IPS DF 6.9 (cell line): Measurements from ENCODE around the gene RNASEL.

Experiments used
- DNase-seq: peaks from one replicate; pipeline ENCODE4 v3.0.0-alpha.2; 2013; ENCODE audit warnings: low read depth, low spot score
- H3K27ac ChIP-seq: one replicate; pipeline ENCODE4 v1.5.1; 2013; ENCODE audit warnings: low read length, control low read depth
- H3K27me3 ChIP-seq: 2 replicates; pipeline ENCODE4 v1.6.1; 2013; ENCODE audit warnings: mild to moderate bottlenecking, low read length; ENCODE audit not compliant: control insufficient read depth, insufficient read depth
- H3K36me3 ChIP-seq: 2 replicates; pipeline ENCODE4 v1.6.1; 2013; ENCODE audit warnings: low read length; ENCODE audit not compliant: control insufficient read depth, insufficient read depth
- H3K4me1 ChIP-seq: 2 replicates; pipeline ENCODE4 v1.6.1; 2013; ENCODE audit warnings: low read length; ENCODE audit not compliant: control insufficient read depth, insufficient read depth
- H3K4me3 ChIP-seq: 2 replicates; pipeline ENCODE4 v1.5.1; 2013; ENCODE audit warnings: mild to moderate bottlenecking, low read length
- H3K9me3 ChIP-seq: 2 replicates; pipeline ENCODE4 v1.6.1; 2013; ENCODE audit warnings: low read length, inconsistent platforms; ENCODE audit not compliant: control insufficient read depth, insufficient read depth
- WGBS: extraction: QIAGEN DNeasy Blood & Tissue Kit; methylation state at CpG from one replicate; pipeline ENCODE4 v1.1.7; 2013; ENCODE audit warnings: mixed read lengths, missing lambda C conversion rate; ENCODE audit not compliant: insufficient read length, insufficient coverage; 5-methylcytosine and 5-hydroxymethylcytosine counted together

The RNASEL gene

DNA sequence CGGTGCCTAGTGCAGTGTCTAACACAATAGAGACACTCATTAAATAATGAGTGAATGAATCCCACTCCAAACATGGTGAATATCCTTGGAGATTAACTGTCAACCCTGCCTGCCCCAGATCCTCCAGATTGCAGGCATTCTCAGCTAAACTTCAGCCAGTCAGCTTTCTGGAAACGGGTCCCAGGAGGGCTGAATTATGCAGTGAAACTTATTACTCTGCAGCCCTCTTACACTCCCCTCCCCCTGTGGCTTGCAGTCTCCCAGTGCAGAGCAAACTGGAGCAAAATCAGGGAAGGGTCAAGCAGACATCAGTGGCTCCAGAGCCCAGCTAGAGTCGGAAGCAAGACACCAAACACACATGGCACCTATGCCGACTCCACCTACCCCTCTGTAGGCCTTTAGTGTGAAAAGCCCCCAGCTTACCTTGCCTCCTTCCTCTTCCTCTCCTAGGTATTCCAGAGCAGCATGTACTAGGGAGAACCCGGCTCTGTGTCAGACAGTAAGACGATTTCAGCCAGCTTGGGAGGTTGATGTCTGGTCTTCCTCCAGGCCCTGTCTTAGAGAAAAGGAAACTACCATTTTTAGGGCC is 21.6 kb upstream of the RNASEL start:
- Histone ChIP-seq H3K27me3 (peaks cover 5% of the 10 kb centered on the region; the same call in 1 of the 2 replicates), H3K36me3 (no peaks in the 10 kb centered on the region), H3K27ac (no peak overlapping the region), H3K9me3 (no peaks in the 10 kb centered on the region), H3K4me3 (no peak overlapping the region), H3K4me1 (peaks cover 6% of the 10 kb centered on the region; the same call in 1 of the 2 replicates)
- no peak for DNase-seq
- WGBS = no CpG with 5 or more reads among the region's 6 CpGs

DNA sequence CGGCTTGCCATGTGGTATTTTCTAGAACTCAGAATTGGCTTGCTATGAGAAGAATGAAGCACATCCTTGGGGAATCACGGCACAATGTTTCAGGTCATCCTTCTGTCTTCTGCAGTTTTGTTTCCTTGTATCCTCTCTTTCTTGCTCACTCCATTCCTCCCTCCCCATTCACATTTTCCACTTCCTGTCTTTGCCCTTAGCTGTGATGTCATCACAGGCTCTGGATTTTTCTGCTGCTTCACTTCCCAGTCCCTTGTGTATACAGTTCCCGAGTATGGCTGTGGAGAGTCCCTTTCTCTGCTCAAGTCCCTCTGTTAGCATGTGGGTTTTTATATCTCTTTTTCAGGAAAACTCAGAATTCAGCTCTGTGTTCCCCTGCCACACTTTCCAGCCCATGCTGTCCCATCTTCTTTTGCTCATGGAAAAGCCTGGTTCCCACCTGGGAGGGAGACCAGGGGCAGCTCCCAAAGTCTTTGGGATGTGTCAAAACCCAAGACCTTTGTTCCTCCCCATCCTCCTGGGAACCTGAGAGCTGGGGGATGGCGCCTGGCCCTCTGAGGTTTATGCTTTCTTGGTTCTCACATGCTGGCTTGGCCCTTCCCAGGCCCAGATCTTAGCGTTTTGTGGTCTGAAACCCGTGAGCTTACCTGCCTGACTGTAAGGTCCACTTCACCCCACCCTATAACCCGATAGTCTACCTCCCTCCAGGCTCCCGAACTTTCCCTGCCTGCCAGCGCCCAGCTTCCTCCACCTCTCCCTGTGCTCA is 20.0 kb upstream of the RNASEL start:
- H3K36me3 ChIP-seq = no peaks in the 10 kb centered on the region
- H3K27ac ChIP-seq = no peak overlapping the region
- no peaks in the 10 kb centered on the region; the same call in 1 of the 2 replicates for H3K27me3 ChIP-seq
- no peaks in the 10 kb centered on the region for H3K9me3 ChIP-seq
- H3K4me3 ChIP-seq = no peak overlapping the region
- WGBS = no CpG with 5 or more reads among the region's 9 CpGs
- no peak for DNase-seq
- H3K4me1 ChIP-seq = peaks cover 5% of the 10 kb centered on the region; the same call in 1 of the 2 replicates

GRCh38 chr1:182608236-182608635 is 19.2 kb upstream of the RNASEL start:
- WGBS = no CpG with 5 or more reads among the region's 2 CpGs
- Histone ChIP-seq H3K4me3 (no peak overlapping the region), H3K4me1 (peaks cover 6% of the 10 kb centered on the region; the same call in 1 of the 2 replicates), H3K9me3 (no peaks in the 10 kb centered on the region), H3K36me3 (no peaks in the 10 kb centered on the region), H3K27ac (no peak overlapping the region), H3K27me3 (no peaks in the 10 kb centered on the region; the same call in 1 of the 2 replicates)
- DNase-seq = no peak

DNA sequence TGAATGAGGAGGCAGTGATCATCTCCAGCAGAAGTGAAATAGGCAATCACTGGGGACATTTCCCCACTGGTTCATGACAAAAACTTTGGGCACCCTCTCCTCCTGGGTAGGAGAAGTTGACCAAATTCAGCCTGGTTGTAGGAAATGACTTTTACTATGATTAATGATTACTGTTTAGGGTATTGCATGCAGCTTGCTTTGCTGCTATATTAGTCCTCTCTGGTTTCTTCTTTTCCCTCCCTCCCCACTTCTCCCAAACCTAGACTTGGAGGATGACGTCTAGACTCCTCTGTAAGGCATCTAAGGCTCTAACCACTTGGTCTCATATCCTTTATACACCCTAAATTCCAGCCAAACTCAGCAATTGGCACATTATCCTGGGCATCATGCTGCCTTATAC is 18.5 kb upstream of the RNASEL start:
- no peaks in the 10 kb centered on the region for H3K9me3 ChIP-seq
- H3K27ac ChIP-seq = no peak overlapping the region
- WGBS = no CpG with 5 or more reads among the region's 1 CpG
- no peaks in the 10 kb centered on the region; the same call in 1 of the 2 replicates for H3K27me3 ChIP-seq
- no peaks in the 10 kb centered on the region for H3K36me3 ChIP-seq
- no peak overlapping the region for H3K4me3 ChIP-seq
- H3K4me1 ChIP-seq = peaks cover 6% of the 10 kb centered on the region; the same call in 1 of the 2 replicates
- DNase-seq = no peak

DNA sequence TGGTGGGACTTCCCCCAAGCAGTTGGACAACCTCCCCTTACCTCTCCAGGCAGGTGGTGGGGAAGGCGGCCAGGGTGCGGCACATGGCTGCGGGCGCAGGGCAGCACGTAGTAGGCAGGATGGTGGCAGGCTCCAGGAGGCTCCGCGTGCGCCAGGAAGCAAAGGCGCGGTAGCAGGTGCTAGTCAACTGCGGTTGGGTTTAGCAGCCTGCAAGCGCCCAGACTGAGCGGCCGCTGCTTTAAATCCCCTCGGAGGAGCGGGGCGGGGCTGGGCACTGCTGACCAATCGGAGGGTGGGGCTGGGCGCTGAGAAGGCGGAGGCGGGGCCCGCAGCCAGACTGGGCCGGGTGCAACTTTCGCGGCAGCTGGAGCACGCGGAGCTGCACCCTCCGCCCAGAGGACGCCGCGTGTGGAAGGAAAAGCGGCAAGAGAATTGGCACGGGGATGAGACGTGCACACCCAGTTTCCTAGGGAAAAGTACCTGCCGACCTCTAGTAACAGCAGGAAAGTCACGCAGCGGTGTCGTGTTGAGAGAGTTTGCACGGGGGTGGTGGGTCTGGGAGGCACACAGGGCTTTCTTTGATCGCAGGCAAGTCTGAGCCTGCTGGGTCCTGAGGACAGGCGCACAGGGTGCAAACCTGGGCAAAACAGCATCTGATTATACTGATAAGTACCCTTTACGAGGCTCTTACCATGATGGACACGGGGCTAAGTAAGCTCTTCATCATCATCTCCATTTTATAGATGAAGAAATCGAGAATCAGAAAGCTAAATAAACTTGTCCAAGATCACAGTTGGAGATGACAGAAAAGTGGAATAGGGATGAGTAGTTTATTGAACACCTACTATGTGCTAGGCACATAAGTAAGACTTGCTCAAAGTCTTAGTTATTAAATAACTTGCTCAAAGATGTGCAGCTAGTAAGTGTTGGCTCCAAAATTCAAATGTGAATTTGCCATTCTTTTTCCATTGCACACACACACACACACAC is 15.4 kb upstream of the RNASEL start, which contains the start of gene RGS16:
RGS16 (minus strand) TSS at position 215 of the 990 bp plus-strand sequence; CDS start at position 85, 130 bp downstream.
- H3K27ac ChIP-seq = no peak within 1 kb of the TSS

GRCh38 chr1:182603646-182604174 is 14.7 kb upstream of the RNASEL start:
- no peaks in the 10 kb centered on the region for H3K9me3 ChIP-seq
- no peak for DNase-seq
- no CpG with 5 or more reads among the region's 12 CpGs for WGBS

More for the DNA sequence above, 15.4 kb upstream of the RNASEL start, which contains the start of gene RGS16:
- H3K9me3 ChIP-seq = no peaks in the 10 kb centered on the region
- H3K36me3 ChIP-seq = peaks cover 4% of the 10 kb centered on the region
- no CpG with 5 or more reads among the region's 44 CpGs for WGBS
- peak within 1 kb of the TSS; percentile 41; the same call in 1 of the 2 replicates for H3K4me3 ChIP-seq
- H3K27me3 ChIP-seq = no peaks in the 10 kb centered on the region; the same call in 1 of the 2 replicates
- peaks cover 5% of the 10 kb centered on the region; the same call in 1 of the 2 replicates for H3K4me1 ChIP-seq
- no peak for DNase-seq

DNA sequence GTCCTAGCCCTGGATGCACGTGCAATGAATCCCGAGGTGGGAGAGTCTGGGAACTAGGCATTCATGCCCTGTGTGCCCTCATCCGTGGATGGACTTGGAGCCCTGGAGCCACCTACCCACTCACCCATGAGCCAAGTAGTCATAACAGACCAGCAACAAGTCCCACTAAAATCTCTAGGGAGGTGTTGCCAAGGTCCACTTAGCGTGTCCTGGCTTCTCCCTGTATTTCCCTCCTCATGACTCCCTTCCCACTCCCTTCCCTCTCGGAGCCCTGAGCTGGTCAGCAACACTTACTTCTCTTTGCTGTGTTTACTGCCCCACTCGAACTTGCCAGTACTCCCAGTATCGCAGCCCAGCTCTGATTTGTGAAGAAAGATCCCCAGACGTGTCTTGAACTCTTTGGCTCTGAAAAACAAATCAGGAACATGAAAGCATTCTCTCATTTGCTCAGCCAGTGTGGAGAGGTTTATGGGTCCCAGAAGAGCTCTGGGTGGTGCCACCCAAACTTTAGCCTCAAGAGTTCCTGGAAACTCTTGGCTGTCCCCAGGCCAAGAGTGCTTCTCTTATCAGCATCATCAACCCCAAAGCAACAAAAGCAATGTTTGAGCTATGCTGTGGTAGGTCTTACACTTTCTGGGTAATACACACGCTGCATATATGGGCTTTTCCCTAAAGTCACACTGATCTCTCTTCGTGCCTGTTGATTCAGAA is 14.0 kb upstream of the RNASEL start:
- H3K9me3 ChIP-seq = no peaks in the 10 kb centered on the region
- no peak overlapping the region for H3K4me3 ChIP-seq
- WGBS = no CpG with 5 or more reads among the region's 10 CpGs
- no peak for DNase-seq
- H3K27me3 ChIP-seq = no peaks in the 10 kb centered on the region; the same call in 1 of the 2 replicates
- no peak overlapping the region for H3K27ac ChIP-seq
- H3K4me1 ChIP-seq = peaks cover 5% of the 10 kb centered on the region
- peaks cover 4% of the 10 kb centered on the region for H3K36me3 ChIP-seq

More at GRCh38 chr1:182603646-182604174, 14.7 kb upstream of the RNASEL start:
- peak overlapping the region; percentile 41; the same call in 1 of the 2 replicates for H3K4me3 ChIP-seq
- peaks cover 5% of the 10 kb centered on the region for H3K4me1 ChIP-seq
- peaks cover 4% of the 10 kb centered on the region for H3K36me3 ChIP-seq
- H3K27ac ChIP-seq = no peak overlapping the region
- H3K27me3 ChIP-seq = no peaks in the 10 kb centered on the region; the same call in 1 of the 2 replicates

GRCh38 chr1:182601913-182602312 is 12.9 kb upstream of the RNASEL start:
- no peaks in the 10 kb centered on the region; the same call in 1 of the 2 replicates for H3K27me3 ChIP-seq
- H3K4me3 ChIP-seq = no peak overlapping the region
- H3K4me1 ChIP-seq = peaks cover 5% of the 10 kb centered on the region
- H3K9me3 ChIP-seq = no peaks in the 10 kb centered on the region
- H3K36me3 ChIP-seq = peaks cover 4% of the 10 kb centered on the region
- no peak overlapping the region for H3K27ac ChIP-seq
- no peak for DNase-seq
- WGBS = no CpG with 5 or more reads among the region's 4 CpGs

GRCh38 chr1:182601416-182601786 is 12.3 kb upstream of the RNASEL start:
- Histone ChIP-seq H3K4me1 (peaks cover 5% of the 10 kb centered on the region), H3K36me3 (peaks cover 4% of the 10 kb centered on the region), H3K4me3 (no peak overlapping the region), H3K9me3 (no peaks in the 10 kb centered on the region), H3K27ac (no peak overlapping the region), H3K27me3 (no peaks in the 10 kb centered on the region; the same call in 1 of the 2 replicates)
- WGBS = no CpG with 5 or more reads among the region's 6 CpGs
- no peak for DNase-seq
